HUES48 (cell line): Measurements from ENCODE around the gene CTNS.

Experiments used
- H3K27ac ChIP-seq: one replicate; pipeline ENCODE4 v1.7.0; 2013; ENCODE audit warnings: low read depth, low read length, inconsistent platforms
- H3K27me3 ChIP-seq: 2 replicates; pipeline ENCODE4 v1.6.1; 2013; ENCODE audit warnings: mild to moderate bottlenecking, low read length; ENCODE audit not compliant: control insufficient read depth, insufficient read depth
- H3K36me3 ChIP-seq: 2 replicates; pipeline ENCODE4 v1.6.1; 2013; ENCODE audit warnings: low read length; ENCODE audit not compliant: control insufficient read depth, insufficient read depth
- H3K4me1 ChIP-seq: 2 replicates; pipeline ENCODE4 v1.6.1; 2013; ENCODE audit warnings: mild to moderate bottlenecking, low read length; ENCODE audit not compliant: control insufficient read depth, insufficient read depth
- H3K4me3 ChIP-seq: 2 replicates; pipeline ENCODE4 v1.5.1; 2013; ENCODE audit warnings: mild to moderate bottlenecking, low read depth, low read length
- H3K9ac ChIP-seq: 2 replicates; pipeline ENCODE4 v1.6.1; 2013; ENCODE audit warnings: mild to moderate bottlenecking, low read depth, low read length, moderate library complexity
- H3K9me3 ChIP-seq: 2 replicates; pipeline ENCODE4 v1.6.1; 2013; ENCODE audit warnings: low read length; ENCODE audit not compliant: control insufficient read depth, insufficient read depth

Gene CTNS

DNA sequence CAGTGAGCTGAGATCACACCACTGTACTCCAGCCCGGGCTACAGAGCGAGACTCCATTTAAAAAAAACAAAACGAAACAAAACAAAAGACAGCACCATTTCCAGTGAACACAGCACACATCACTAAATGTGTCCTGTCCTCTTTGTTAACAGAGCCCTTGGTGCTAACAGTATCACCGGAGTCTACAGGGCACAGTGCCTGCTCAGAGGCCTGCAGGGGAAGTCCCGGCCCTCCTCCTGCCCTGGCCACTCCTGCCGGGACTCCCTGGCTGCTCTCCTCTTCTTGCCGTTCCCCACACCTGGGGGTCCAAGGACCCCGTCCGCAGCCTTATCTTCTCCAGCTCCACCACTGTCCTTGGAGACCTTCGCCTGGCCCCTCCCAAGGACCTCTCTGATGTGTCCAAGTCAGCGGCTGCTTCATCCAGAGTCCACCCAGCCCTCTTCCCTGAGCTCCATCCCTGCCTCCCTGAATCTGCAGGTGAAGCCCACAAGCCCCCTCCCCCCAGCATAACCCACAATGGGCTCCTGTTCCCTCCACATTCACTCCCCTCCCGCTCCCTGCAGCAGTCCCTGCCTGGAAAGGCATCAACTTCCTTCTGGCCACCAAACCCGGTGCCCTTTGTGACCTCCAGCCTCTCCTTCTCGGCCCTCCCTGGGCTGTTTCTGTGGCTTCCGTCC, 35.9 kb upstream of the CTNS start:
- no peak overlapping the region for H3K27ac ChIP-seq
- H3K4me3 ChIP-seq = no peak overlapping the region
- H3K9ac ChIP-seq = no peak overlapping the region
- H3K4me1 ChIP-seq = no peaks in the 10 kb centered on the region
- H3K36me3 ChIP-seq = no peaks in the 10 kb centered on the region; the same call in 1 of the 2 replicates
- H3K27me3 ChIP-seq = no peaks in the 10 kb centered on the region
- no peaks in the 10 kb centered on the region for H3K9me3 ChIP-seq

DNA sequence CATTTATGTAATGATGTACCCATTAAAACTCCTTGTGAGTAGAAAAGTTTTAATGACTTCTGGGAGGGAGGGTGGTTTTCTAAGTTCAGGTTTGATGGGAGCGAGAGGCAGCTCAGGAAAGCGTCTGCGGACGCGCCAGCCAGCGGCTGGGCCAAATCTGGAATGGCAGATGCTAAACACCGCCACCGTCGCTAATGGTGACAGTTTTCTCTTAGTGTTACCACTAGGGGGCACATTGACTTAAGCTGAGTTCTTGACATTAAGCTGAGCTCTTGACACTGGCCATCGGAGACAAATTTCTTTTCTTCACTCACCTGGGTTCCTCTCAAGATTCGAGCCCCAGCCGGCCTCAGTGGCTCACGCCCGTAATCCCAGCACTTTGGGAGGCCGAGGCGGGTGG, 34.1 kb upstream of the CTNS start:
- Histone ChIP-seq H3K4me1 (no peaks in the 10 kb centered on the region), H3K27ac (no peak overlapping the region), H3K27me3 (no peaks in the 10 kb centered on the region), H3K4me3 (no peak overlapping the region), H3K9ac (no peak overlapping the region), H3K9me3 (no peaks in the 10 kb centered on the region), H3K36me3 (peaks cover 11% of the 10 kb centered on the region)

DNA sequence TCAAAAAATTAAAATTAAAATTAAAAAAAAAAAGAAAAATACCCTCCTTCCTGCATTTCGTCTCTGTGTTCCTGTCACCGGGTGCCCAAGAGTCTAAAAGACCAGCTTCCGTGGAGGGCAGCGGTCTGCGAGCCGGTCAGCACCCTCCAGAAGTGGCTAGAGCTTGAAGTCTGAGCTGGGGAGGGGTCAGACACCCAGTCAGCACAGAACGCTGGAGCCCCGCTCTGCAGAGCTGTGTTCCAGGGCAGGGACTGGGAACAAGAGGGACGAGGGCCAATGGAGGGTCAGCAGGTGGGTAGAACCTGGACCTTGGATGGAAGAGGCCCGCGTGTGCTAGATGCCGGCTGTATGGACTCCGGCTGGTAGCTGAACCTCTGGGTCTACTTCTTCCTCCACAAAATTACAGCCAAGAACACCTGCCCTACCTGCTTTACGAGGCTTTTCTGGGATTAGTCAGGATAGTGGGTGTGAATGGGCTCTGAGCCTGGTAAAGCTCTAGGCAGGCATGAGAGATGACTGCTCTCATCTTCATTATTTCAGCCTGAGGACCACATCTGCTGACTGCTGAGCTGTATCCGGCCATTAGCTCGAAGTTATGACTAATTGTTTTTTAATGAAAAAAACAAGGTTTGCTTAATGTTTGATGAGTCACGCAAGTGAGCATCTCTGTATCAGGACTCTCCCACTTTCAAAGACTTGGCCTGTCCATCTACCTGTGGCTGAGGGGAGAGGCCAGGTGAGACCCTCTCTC, 33.3 kb upstream of the CTNS start:
- no peak overlapping the region for H3K9ac ChIP-seq
- H3K9me3 ChIP-seq = no peaks in the 10 kb centered on the region
- no peaks in the 10 kb centered on the region for H3K27me3 ChIP-seq
- H3K4me3 ChIP-seq = no peak overlapping the region
- no peak overlapping the region for H3K27ac ChIP-seq
- H3K4me1 ChIP-seq = no peaks in the 10 kb centered on the region
- peaks cover 15% of the 10 kb centered on the region for H3K36me3 ChIP-seq

DNA sequence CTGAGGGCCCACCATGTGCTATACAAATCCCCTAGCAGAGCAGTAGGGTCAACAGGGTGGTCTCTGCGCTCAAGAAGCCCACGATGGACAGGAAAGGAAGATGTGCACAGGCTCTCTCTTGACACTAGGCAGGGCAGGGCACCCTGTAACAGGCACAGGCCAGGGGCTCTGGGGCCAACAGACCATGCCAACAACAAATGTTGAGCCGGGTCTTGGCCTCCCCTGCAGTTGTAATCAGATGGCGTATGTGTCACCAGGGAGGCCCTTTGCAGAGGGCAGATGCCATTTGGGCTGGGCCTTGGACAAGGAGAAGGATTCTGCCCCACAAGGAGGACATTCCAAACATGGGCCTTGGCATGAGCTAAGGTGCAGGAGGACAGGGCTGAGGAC, 32.7 kb upstream of the CTNS start:
- Histone ChIP-seq H3K27me3 (no peaks in the 10 kb centered on the region), H3K9me3 (no peaks in the 10 kb centered on the region), H3K4me1 (no peaks in the 10 kb centered on the region), H3K27ac (no peak overlapping the region), H3K4me3 (no peak overlapping the region), H3K9ac (no peak overlapping the region), H3K36me3 (peaks cover 21% of the 10 kb centered on the region)

DNA sequence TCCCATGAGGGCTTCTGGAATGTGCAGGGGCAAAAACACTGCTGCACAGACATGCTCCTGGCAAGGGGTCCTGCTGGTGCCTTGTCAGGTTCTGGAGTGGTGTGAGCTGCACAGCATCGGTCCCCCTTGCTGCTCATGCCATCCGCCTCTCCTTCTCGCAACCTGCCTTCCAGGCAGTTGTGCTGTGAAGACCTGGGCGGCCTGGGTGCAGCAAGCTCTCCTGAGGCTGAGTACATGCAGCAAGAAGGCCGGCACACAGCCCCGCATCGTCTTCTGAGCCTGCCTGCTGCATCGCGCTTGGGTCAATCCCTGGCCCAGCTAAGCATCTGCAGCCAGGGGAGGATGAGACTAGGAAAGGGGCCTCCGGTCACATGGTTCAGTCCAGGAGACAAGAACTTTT, 26.9 kb upstream of the CTNS start:
- H3K4me3 ChIP-seq = no peak overlapping the region
- no peaks in the 10 kb centered on the region for H3K4me1 ChIP-seq
- no peak overlapping the region for H3K27ac ChIP-seq
- no peaks in the 10 kb centered on the region for H3K27me3 ChIP-seq
- peaks cover 67% of the 10 kb centered on the region for H3K36me3 ChIP-seq
- H3K9me3 ChIP-seq = no peaks in the 10 kb centered on the region
- no peak overlapping the region for H3K9ac ChIP-seq

DNA sequence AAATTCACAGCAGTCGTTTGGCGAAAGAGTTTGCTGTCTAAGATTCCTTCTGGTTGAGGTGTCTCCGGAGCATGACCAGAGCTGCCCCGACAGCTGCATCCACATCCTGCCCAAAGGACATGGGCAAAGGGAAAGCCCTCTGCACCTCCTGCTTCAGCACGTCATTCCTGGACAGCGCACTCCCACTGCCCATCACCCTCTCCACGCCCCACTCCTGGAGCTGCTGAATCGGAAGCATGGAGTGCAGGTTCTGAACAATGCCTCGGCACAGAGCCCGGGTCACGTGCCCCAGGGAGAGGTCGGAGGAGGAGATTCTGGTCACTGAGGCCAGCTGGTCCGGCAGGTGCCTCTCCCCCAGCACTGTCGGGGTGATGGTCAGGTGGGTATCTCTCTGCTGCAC, 26.0 kb upstream of the CTNS start:
- H3K27ac ChIP-seq = no peak overlapping the region
- H3K36me3 ChIP-seq = peaks cover 76% of the 10 kb centered on the region
- no peaks in the 10 kb centered on the region for H3K4me1 ChIP-seq

DNA sequence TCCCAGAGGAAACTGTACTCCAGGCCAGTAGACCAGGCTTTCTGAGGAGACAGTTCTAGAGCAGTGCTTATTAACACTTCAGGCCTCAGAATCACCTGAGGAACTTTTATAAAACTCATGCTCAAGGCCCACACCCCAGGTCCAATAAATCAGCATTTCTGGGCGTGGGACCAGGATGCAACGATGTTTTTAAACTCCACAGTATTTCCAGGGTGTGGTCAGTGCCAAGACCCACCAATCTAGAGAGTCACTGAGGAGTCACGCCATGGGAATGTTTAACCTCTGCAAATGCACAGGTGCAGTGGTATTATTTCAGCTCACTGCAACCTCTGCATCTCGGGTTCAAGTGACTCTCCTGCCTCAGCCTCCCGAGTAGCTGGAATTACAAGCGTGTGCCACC, 23.4 kb upstream of the CTNS start:
- H3K4me1 ChIP-seq = no peaks in the 10 kb centered on the region
- no peak overlapping the region for H3K4me3 ChIP-seq
- H3K27me3 ChIP-seq = no peaks in the 10 kb centered on the region
- H3K36me3 ChIP-seq = peaks cover 81% of the 10 kb centered on the region
- H3K9me3 ChIP-seq = no peaks in the 10 kb centered on the region
- H3K9ac ChIP-seq = no peak overlapping the region
- no peak overlapping the region for H3K27ac ChIP-seq

More for the DNA sequence above, 26.0 kb upstream of the CTNS start:
- Histone ChIP-seq H3K9ac (no peak overlapping the region), H3K4me3 (no peak overlapping the region), H3K9me3 (no peaks in the 10 kb centered on the region), H3K27me3 (no peaks in the 10 kb centered on the region)

DNA sequence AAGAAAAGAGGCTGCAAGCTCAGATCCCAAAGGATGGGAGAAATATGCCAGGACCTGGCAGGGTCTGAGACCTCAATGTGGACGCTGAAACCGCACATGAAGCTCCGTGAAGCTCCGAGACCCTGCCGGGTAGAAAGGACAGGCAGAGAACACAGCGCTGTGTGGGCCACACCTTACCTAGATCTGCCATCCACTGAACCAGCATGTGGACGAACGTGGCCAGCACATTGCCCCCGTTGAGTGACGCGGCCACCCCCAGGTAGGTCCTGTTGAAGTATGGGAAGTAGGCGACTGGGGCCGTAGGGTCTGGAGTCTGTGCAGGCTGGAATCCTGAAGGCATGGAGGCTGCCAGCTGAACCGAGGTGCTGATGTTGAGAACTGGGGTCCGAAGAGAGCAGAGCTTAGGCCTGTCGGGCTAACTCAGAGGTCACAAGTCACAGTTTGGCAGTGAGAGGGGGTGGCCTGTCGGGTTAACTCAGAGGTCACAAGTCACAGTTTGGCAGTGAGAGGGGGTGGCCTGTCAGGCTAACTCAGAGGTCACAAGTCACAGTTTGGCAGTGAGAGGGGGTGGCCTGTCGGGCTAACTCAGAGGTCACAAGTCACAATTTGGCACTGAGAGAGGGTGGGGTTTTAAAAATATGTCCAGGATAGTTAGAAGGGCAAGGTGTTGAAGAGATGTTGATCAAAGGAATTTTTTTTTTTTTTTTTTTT, 21.2 kb upstream of the CTNS start:
- no peaks in the 10 kb centered on the region for H3K9me3 ChIP-seq
- H3K4me1 ChIP-seq = no peaks in the 10 kb centered on the region
- no peak overlapping the region for H3K4me3 ChIP-seq
- H3K9ac ChIP-seq = no peak overlapping the region
- peaks cover 76% of the 10 kb centered on the region for H3K36me3 ChIP-seq
- H3K27me3 ChIP-seq = no peaks in the 10 kb centered on the region
- H3K27ac ChIP-seq = no peak overlapping the region

DNA sequence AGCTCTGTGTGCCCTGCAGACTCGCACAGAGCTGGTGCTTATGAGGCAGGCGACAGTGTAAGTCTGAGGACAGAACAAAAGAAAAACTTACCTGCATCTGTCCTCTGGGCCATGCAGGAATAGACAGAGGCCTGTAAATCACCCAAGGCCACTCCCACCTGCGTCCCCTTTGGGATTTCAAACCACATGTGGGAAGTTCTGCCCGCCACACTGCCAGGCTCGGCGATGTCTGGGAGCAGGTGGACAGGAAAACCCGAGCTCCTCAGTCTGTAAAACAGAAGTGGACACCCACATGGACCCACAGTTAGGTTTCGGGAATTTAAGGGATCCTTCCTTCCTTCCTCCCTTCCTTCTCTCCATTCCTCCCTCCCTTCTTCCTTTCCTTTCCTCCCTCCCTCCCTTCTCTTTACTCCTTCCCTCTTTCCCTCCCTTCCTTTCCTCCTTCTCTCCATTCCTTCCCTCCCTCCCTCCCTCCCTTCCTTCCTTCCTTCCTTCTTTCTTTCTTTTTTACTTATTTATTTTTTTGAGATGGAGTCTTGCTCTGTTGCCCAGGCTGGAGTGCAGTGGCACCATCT, 15.3 kb upstream of the CTNS start:
- Histone ChIP-seq H3K36me3 (peaks cover 74% of the 10 kb centered on the region), H3K4me1 (no peaks in the 10 kb centered on the region), H3K9ac (no peak overlapping the region), H3K9me3 (no peaks in the 10 kb centered on the region), H3K27me3 (no peaks in the 10 kb centered on the region), H3K4me3 (no peak overlapping the region), H3K27ac (no peak overlapping the region)

DNA sequence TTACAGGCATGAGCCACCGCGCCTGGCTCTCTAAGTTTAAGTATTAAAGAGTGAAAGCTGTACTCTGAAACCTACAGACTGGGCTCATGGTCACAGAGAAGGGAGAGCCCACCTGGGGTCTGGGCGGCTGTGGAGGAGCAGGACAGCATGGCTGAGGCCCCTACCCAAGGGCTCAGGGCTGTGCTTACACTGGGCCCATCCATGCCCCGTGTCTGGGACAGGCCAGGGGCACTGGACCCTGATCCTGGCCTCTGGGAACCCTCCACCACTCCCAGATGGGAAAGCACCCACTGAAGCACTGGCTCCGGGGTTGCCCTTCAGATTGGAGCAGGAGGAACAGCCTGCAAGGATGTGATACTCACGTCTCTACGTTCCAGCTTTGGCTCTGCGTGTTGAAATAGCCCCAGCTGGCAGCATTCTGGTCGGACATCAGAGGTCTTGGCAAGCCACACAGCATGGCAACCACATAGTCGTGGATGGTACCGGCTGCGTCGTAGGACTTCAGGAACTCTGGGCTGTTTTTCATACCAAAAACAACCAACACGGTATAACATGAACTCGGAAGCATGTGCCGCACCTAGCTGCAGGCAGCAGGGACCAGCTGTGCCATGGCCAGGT, 13.5 kb upstream of the CTNS start:
- Histone ChIP-seq H3K4me3 (no peak overlapping the region), H3K9me3 (no peaks in the 10 kb centered on the region), H3K27ac (no peak overlapping the region), H3K9ac (no peak overlapping the region), H3K27me3 (no peaks in the 10 kb centered on the region), H3K36me3 (peaks cover 75% of the 10 kb centered on the region), H3K4me1 (no peaks in the 10 kb centered on the region)
